CD4-positive, alpha-beta T cell treated with Interleukin-15 for 4 hours (primary cell): ENCODE data around the gene DDC.
"Not testable (repeated sequence)": the region's sequence is repeated elsewhere in the genome, so short reads cannot be mapped to it uniquely, and the experiment has no call there.

ENCODE experiments used
- DNase-seq: peaks from one replicate; pipeline ENCODE4 v3.0.0-alpha.2; 2020; ENCODE audit warnings: low spot score

Gene DDC

GRCh38 chr7:50479743-50480517, 85.3 kb downstream of the DDC start:
- DNase-seq: no peak

- DNase-seq: no peak
Measured at GRCh38 chr7:50477640-50478039, 87.6 kb downstream of the DDC start.

- no peak for DNase-seq
Measured at GRCh38 chr7:50476953-50477625, 88.1 kb downstream of the DDC start.

- no peak for DNase-seq
Measured at GRCh38 chr7:50475340-50475739, 89.9 kb downstream of the DDC start.

- no peak for DNase-seq
Measured at GRCh38 chr7:50474382-50475160, 90.6 kb downstream of the DDC start.

GRCh38 chr7:50473531-50473930, 91.7 kb downstream of the DDC start:
- no peak for DNase-seq

- DNase-seq: no peak
Measured at GRCh38 chr7:50472427-50472826, 92.8 kb downstream of the DDC start.

GRCh38 chr7:50471970-50472369, 93.2 kb downstream of the DDC start:
- DNase-seq: no peak

GRCh38 chr7:50470250-50471163, 94.7 kb downstream of the DDC start:
- DNase-seq: no peak

GRCh38 chr7:50469181-50469580, 96.0 kb downstream of the DDC start:
- no peak for DNase-seq

- peak; percentile 75 for DNase-seq
Measured at GRCh38 chr7:50467817-50468610, 97.2 kb downstream of the DDC start.

- no peak for DNase-seq
Measured at GRCh38 chr7:50466815-50467585, 98.2 kb downstream of the DDC start.

GRCh38 chr7:50463035-50463434, 102.2 kb downstream of the DDC start:
- DNase-seq: no peak

GRCh38 chr7:50462361-50462760, 102.8 kb downstream of the DDC start:
- no peak for DNase-seq

- no peak for DNase-seq
Measured at GRCh38 chr7:50461695-50462094, 103.5 kb downstream of the DDC start.

GRCh38 chr7:50459183-50459582, 106.0 kb downstream of the DDC start:
- not testable (repeated sequence) for DNase-seq

- not testable (repeated sequence) for DNase-seq
Measured at GRCh38 chr7:50458651-50459050, 106.6 kb downstream of the DDC start.

- DNase-seq: no peak
Measured at GRCh38 chr7:50456371-50457123, 108.7 kb downstream of the DDC start.

GRCh38 chr7:50455658-50456057, 109.5 kb downstream of the DDC start:
- DNase-seq: no peak
